NCI-H1694 (cell line): ENCODE results near the gene AKIP1.

Experiments
- DNase-seq: peaks from one replicate; lab custom pipeline; 2025; lab: John Stamatoyannopoulos, UW

AKIP1 gene

DNA sequence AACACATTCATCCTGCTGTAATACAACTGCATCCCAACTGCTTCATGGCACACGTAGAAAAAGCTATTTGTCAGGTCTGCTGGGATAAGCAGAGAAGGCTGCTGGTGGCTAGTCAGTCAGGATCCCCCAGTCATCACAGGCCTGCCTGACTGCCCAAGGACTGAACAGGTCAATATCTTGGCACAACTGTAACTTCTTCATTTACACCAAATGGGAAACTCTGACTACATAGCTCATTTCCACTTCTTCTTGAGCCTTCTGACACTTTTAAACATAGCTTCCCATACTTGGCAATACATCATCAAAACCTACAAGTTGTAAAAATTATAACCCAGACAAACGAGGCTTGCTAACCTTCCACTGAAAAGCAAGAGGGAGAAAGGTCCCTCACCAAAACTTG is 50.4 kb downstream of the AKIP1 start:
- no peak for DNase-seq

DNA sequence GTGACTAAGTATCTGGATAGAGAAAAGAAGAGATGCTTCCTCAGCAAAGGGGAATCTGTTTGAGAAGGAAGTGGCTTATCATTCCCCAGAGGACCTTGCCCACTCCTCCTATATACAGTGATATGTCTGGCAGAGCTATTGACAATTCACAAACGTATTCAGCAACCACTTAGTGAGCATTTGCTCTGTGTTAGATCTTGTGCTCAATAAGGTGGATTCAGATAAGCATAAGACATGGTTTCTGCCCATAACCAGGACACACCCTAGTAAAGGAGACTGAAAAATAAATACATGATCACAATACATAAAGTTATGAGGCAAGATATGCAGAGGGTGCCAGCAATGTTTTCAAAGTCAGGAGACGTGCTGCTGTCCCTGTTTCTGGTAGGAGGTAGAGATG is 51.9 kb downstream of the AKIP1 start:
- DNase-seq, result no peak

DNA sequence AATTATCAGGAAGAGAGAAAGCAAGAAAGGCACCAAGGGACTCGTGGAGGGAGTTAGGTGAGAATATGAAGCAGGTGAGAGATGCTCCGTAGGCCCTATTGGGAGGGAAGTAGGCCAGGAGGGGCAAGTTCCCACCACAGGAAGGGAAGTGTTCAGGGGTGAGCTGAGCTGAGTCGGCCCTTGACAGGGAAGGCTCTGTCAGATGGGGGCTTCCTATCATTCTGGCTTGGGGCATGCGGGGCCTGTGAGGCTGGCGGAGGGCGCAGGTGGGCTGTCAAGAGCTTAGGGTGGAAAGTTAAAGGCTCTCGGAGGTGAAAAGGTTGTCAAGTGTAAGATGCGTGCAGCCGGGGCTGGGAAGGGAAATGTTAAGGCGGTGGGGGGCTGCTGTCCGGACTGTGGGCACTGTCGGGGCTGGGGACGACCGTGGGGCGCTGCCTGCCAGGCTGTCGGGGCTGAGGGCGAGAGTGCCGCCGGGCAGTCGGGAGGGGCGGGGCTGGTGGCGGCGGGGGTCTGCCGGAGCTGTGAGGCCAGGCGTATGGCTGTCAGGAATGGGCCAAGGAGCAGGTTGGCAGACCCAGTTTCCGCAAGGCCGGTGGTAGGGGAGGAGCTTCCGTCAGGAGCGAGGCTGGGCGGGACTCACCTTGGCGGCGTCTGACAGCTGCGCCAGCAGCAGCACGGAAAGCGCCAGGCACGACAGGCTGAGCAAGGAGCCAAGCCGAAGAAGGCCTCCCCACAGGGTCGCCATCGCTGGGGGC is 52.8 kb downstream of the AKIP1 start:
- peak; percentile 39 for DNase-seq

DNA sequence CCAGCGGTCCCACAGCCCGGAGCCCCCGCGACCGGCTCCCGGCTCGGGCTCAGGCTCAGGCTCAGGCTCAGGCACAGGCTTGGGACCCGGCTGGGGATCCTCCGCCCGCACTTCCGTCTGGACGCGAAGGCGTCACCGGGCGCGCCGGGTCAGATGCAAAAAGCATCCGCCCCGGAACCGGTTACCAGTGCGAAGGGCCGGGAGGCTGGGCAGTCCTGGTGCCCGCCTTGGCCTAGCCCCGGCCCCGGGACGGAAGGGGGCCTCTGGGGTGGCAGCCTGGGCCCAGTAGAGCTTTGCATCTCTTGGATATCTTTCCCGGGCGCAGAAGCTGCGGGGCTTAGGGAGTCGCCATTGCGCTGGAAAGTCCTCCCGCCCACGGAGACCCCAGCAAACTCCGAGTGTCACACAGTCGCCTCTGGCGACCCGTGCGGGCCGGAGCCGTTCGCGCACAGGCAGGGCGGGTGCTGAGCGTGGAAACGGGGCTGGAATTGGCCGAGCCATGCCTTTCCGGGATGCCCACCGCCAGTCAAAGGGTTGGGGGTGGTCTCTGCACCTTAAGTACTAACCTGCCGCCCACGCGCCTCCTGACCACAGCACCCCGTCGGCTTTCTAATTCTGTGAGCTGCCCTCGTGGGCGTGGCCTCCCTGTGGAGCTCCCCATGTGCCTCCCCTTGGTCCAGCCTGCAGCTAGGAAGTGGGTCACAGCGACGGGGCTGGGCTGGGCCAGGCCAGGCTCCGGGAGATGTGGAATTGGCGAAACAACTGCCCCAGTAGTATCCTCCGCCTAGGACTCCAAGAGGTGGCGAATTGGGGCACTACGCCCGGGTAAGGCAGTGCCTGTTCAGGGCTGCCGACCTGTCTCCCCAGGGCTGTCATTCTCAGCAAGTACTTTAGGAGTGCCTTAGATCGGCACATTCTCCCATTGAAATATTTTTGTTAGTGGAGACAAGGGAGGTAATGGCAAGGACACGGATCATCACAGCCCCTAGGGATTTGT is 53.6 kb downstream of the AKIP1 start, which contains the start of gene TMEM9B:
Gene TMEM9B, minus strand, starts transcription at position 119 of the 997 bp plus-strand sequence. CDS start 129 bp downstream, outside the sequence.
- peak; percentile 48 for DNase-seq

DNA sequence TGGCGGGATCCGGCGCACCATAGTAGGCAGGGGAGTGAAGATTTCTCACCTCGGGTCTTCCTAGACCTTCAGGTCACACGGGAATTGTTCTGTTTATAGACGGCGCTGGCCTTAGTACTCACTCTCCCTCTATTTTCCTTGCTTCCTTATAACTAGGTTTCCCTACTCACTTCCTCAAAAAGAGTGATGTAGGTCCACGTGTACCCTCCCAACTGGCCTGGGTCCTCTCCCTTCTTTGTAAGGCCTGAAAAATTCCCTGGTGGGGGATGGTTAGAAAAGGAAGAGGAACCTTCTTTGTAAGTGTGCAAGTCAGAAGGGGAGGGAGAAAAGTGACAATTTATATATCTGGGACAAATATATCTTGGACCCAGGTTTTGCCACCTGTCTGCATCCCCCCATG is 56.2 kb downstream of the AKIP1 start:
- DNase-seq, result no peak
